GM12801 (cell line): ENCODE data around the gene SPRYD4.

ENCODE experiments used
- CTCF ChIP-seq: IDR thresholded peaks from one replicate; pipeline ENCODE4 v1.5.1; 2011; ENCODE audit warnings: control low read depth; ENCODE audit not compliant: insufficient read length; ENCODE audit errors: extremely low read depth

SPRYD4 gene

GRCh38 chr12:56461235-56462159 lies 6.9 kb upstream of the SPRYD4 start:
- no peak for TF ChIP-seq CTCF

GRCh38 chr12:56462565-56462964 lies 5.8 kb upstream of the SPRYD4 start:
- no peak for TF ChIP-seq CTCF

- TF ChIP-seq CTCF = no peak
Measured at GRCh38 chr12:56469007-56469930, 891 bp downstream of the SPRYD4 start.

- no peak for TF ChIP-seq CTCF
Measured at GRCh38 chr12:56474389-56474788, 6.0 kb downstream of the SPRYD4 start.

- no peak for TF ChIP-seq CTCF
Measured at GRCh38 chr12:56476143-56476542, 7.8 kb downstream of the SPRYD4 start.

GRCh38 chr12:56476972-56477432 lies 8.6 kb downstream of the SPRYD4 start:
- TF ChIP-seq CTCF = no peak
